ENCODE measurements around the gene ZNF749.

DNA sequence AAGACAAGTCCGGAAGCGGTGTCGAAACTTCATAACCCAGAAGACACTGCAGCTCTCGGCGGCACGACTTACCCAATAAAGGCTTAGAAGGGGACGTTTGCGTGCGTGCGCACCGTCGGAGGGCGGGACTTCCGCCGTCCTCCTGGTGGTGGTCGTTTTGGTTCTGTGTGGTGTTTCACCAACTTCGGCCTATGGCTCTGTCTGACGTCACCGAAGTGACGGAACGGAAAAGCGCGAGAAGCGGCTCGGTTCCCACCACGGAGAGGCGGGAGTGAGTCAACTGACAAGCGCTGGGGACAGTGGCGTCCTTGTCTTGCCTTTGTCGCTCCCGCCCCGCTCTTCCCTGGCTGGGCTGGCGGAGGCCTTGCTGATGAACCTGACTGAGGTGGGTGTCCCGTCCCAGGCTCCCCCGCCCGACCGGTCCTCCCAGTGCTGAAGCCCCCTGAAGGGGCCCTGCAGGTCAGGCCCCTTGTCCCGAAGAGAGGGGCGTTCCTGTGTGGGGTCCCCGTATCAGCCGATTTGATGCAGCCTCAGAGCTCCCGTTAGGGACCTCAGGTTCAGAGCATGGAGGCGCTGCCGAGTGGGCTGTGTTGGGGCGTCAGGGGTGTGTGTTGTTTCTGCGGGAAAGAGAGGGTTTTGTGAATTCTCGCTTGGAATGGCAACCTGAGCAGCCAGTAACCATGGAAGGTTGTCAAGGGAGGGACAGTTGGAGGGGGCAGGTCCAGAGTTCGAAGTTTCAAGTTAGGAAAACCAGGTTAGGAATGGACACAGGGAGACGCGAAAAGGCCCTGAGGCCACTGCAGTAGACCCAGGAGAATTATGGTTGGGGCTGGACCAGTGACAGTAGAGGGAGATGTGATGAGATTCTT lies 45.2 kb upstream of the ZNF749 start, which contains the start of gene ZNF548:
- TF ChIP-seq KDM1A (IDR thresholded peaks at IDR 0.05; ENCODE audit: borderline replicate concordance) (no peak), ZZZ3 (IDR thresholded peaks at IDR 0.05; ENCODE audit: control insufficient read depth, insufficient read length, low read depth) (no peak), EGR1 (IDR thresholded peaks at IDR 0.05; ENCODE audit: borderline replicate concordance in 1 of 2, low read depth in 2 of 2, low read length in 2 of 2) (peak in 1 of 2 experiments; percentile 93; a peak in 1 of 3 replicates), GABPA (IDR thresholded peaks at IDR 0.05; ENCODE audit: low read depth) (peak; percentile 92), EP300 (IDR thresholded peaks at IDR 0.05; ENCODE audit: borderline replicate concordance in 1 of 2, control insufficient read depth in 1 of 2, low read depth in 2 of 2, low read length in 2 of 2) (no peak)
- TF ChIP-seq, protein P1, sequence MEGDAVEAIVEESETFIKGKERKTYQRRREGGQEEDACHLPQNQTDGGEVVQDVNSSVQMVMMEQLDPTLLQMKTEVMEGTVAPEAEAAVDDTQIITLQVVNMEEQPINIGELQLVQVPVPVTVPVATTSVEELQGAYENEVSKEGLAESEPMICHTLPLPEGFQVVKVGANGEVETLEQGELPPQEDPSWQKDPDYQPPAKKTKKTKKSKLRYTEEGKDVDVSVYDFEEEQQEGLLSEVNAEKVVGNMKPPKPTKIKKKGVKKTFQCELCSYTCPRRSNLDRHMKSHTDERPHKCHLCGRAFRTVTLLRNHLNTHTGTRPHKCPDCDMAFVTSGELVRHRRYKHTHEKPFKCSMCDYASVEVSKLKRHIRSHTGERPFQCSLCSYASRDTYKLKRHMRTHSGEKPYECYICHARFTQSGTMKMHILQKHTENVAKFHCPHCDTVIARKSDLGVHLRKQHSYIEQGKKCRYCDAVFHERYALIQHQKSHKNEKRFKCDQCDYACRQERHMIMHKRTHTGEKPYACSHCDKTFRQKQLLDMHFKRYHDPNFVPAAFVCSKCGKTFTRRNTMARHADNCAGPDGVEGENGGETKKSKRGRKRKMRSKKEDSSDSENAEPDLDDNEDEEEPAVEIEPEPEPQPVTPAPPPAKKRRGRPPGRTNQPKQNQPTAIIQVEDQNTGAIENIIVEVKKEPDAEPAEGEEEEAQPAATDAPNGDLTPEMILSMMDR (IDR thresholded peaks at IDR 0.05 in 2 of 3, conservative IDR thresholded peaks at IDR 0.05 in 1 of 3; ENCODE audit: control insufficient read depth in 2 of 3, extremely low read depth in 1 of 3, insufficient read depth in 1 of 3, low read depth in 3 of 3, low read length in 3 of 3): peak in 2 of 3 experiments; percentile 18 to 23; a peak in 2 of 6 replicates

Measured in GM12878 (cell line).